Trophoblast cell (in vitro differentiated cells and primary cell): Measurements from ENCODE around the gene ZNF341.

ENCODE experiments used
- DNase-seq, 2 donors: peaks; one replicate each; pipeline ENCODE4 v3.0.0-alpha.2; 2016
- H2AFZ ChIP-seq: 2 replicates; pipeline ENCODE4 v1.6.1; 2013; ENCODE audit warnings: low read length, moderate library complexity, mild to moderate bottlenecking; ENCODE audit not compliant: insufficient read depth, poor library complexity
- H2AK5ac ChIP-seq: 2 replicates; pipeline ENCODE4 v1.6.1; 2013; ENCODE audit warnings: mild to moderate bottlenecking, low read length
- H2BK120ac ChIP-seq: 2 replicates; pipeline ENCODE4 v1.6.1; 2013; ENCODE audit warnings: low read length, mild to moderate bottlenecking, moderate library complexity; ENCODE audit not compliant: insufficient read depth, poor library complexity
- H2BK12ac ChIP-seq: 2 replicates; pipeline ENCODE4 v1.6.1; 2013; ENCODE audit warnings: mild to moderate bottlenecking, low read length, moderate library complexity
- H2BK5ac ChIP-seq: 2 replicates; pipeline ENCODE4 v1.6.1; 2013; ENCODE audit warnings: low read length, low read depth, moderate library complexity, mild to moderate bottlenecking; ENCODE audit not compliant: poor library complexity
- H3K14ac ChIP-seq: 2 replicates; pipeline ENCODE4 v1.6.1; 2013; ENCODE audit warnings: mild to moderate bottlenecking, low read length
- H3K18ac ChIP-seq: 2 replicates; pipeline ENCODE4 v1.6.1; 2013; ENCODE audit warnings: mild to moderate bottlenecking, low read length
- H3K23ac ChIP-seq: 2 replicates; pipeline ENCODE4 v1.6.1; 2013; ENCODE audit warnings: low read length
- H3K27ac ChIP-seq: 2 replicates; pipeline ENCODE4 v1.5.1; 2013; ENCODE audit warnings: low read depth, mild to moderate bottlenecking, inconsistent platforms, low read length, moderate library complexity
- H3K27me3 ChIP-seq: 2 replicates; pipeline ENCODE4 v1.6.1; 2013; ENCODE audit warnings: inconsistent platforms, mild to moderate bottlenecking, low read length, moderate library complexity; ENCODE audit not compliant: insufficient read depth
- H3K36me3 ChIP-seq, 2 experiments: 1 replicate in 1 of 2; 2 replicates in 1 of 2; pipeline ENCODE4 v1.6.1; 2013; ENCODE audit warnings: low read length in 2 of 2, mild to moderate bottlenecking in 2 of 2, moderate library complexity in 1 of 2; ENCODE audit not compliant: insufficient read depth in 2 of 2, control insufficient read depth in 1 of 2
- H3K4ac ChIP-seq: 2 replicates; pipeline ENCODE4 v1.6.1; 2013; ENCODE audit warnings: low read depth, mild to moderate bottlenecking, low read length, moderate library complexity
- H3K4me1 ChIP-seq, 2 experiments: 1 replicate in 1 of 2; 2 replicates in 1 of 2; pipeline ENCODE4 v1.6.1; 2013; ENCODE audit warnings: low read length in 2 of 2, mild to moderate bottlenecking in 2 of 2, moderate library complexity in 1 of 2; ENCODE audit not compliant: insufficient read depth in 2 of 2, control insufficient read depth in 1 of 2
- H3K4me2 ChIP-seq: 2 replicates; pipeline ENCODE4 v1.6.1; 2013; ENCODE audit warnings: inconsistent platforms, mild to moderate bottlenecking, low read length, moderate library complexity
- H3K4me3 ChIP-seq: 2 replicates; pipeline ENCODE4 v1.5.1; 2013; ENCODE audit warnings: mild to moderate bottlenecking, low read depth, low read length, inconsistent platforms
- H3K79me1 ChIP-seq: one replicate; pipeline ENCODE4 v1.6.1; 2013; ENCODE audit warnings: low read length
- H3K79me2 ChIP-seq: 2 replicates; pipeline ENCODE4 v1.6.1; 2013; ENCODE audit warnings: low read length, mild to moderate bottlenecking; ENCODE audit not compliant: control insufficient read depth, insufficient read depth, poor library complexity
- H3K9ac ChIP-seq: 2 replicates; pipeline ENCODE4 v1.6.1; 2013; ENCODE audit warnings: mild to moderate bottlenecking, low read length
- H3K9me3 ChIP-seq: 2 replicates; pipeline ENCODE4 v1.6.1; 2013; ENCODE audit warnings: low read depth, mild to moderate bottlenecking, control low read depth, inconsistent platforms, low read length; ENCODE audit not compliant: insufficient read depth
- H4K12ac ChIP-seq: 2 replicates; pipeline ENCODE4 v1.6.1; 2013; ENCODE audit warnings: low read depth, mild to moderate bottlenecking, low read length, moderate library complexity
- H4K8ac ChIP-seq: 2 replicates; pipeline ENCODE4 v1.6.1; 2013; ENCODE audit warnings: low read depth, mild to moderate bottlenecking, low read length, moderate library complexity
- H4K91ac ChIP-seq: one replicate; pipeline ENCODE4 v1.6.1; 2013; ENCODE audit warnings: low read depth, mild to moderate bottlenecking, low read length, moderate library complexity
- WGBS: extraction: QIAGEN DNeasy Blood & Tissue Kit; methylation state at CpG from one replicate; pipeline ENCODE4 v1.1.7; 2013; ENCODE audit warnings: missing lambda C conversion rate; ENCODE audit not compliant: insufficient read length, insufficient coverage; ENCODE audit errors: extremely low coverage; 5-methylcytosine and 5-hydroxymethylcytosine counted together

Gene ZNF341

GRCh38 chr20:33709905-33710541 is 21.8 kb upstream of the ZNF341 start:
- Histone ChIP-seq H3K4me3 (no peak overlapping the region), H3K79me2 (no peaks in the 10 kb centered on the region), H3K27me3 (no peaks in the 10 kb centered on the region), H3K9ac (no peak overlapping the region), H3K4ac (no peak overlapping the region), H3K4me1 (no peaks in the 10 kb centered on the region), H3K27ac (no peak overlapping the region), H2AK5ac (no peak overlapping the region), H2BK12ac (no peak overlapping the region), H3K4me2 (no peak overlapping the region), H3K18ac (no peak overlapping the region), H3K14ac (no peak overlapping the region), H4K12ac (no peak overlapping the region), H4K8ac (no peak overlapping the region), H2AFZ (no peak overlapping the region), H3K36me3 (no peaks in the 10 kb centered on the region), H4K91ac (no peak overlapping the region), H3K9me3 (no peaks in the 10 kb centered on the region), H2BK120ac (no peak overlapping the region), H2BK5ac (no peak overlapping the region), H3K23ac (no peak overlapping the region), H3K79me1 (no peaks in the 10 kb centered on the region)
- WGBS: 100% methylated on average over 8 of the region's 16 CpGs
- no peak for DNase-seq

- Histone ChIP-seq H3K36me3 (no peaks in the 10 kb centered on the region), H3K23ac (no peak overlapping the region), H4K91ac (no peak overlapping the region), H3K79me1 (no peaks in the 10 kb centered on the region), H4K8ac (no peak overlapping the region), H3K4me1 (no peaks in the 10 kb centered on the region), H3K9me3 (no peaks in the 10 kb centered on the region), H4K12ac (no peak overlapping the region), H3K27me3 (no peaks in the 10 kb centered on the region), H3K79me2 (no peaks in the 10 kb centered on the region), H3K27ac (no peak overlapping the region), H3K14ac (no peak overlapping the region), H3K4me3 (no peak overlapping the region), H2BK12ac (no peak overlapping the region), H3K18ac (no peak overlapping the region), H3K4me2 (no peak overlapping the region), H2AFZ (no peak overlapping the region), H2BK5ac (no peak overlapping the region), H2AK5ac (no peak overlapping the region), H3K9ac (no peak overlapping the region), H3K4ac (no peak overlapping the region), H2BK120ac (no peak overlapping the region)
- DNase-seq: no peak
- WGBS: no CpG with 5 or more reads among the region's 14 CpGs
Measured at GRCh38 chr20:33710681-33711445, 20.9 kb upstream of the ZNF341 start.

GRCh38 chr20:33711446-33711738 is 20.4 kb upstream of the ZNF341 start:
- Histone ChIP-seq H3K4ac (no peak overlapping the region), H3K4me2 (no peak overlapping the region), H2AK5ac (no peak overlapping the region), H3K14ac (no peak overlapping the region), H4K8ac (no peak overlapping the region), H3K4me3 (no peak overlapping the region), H3K18ac (no peak overlapping the region), H2BK12ac (no peak overlapping the region), H3K27ac (no peak overlapping the region), H3K79me1 (no peaks in the 10 kb centered on the region), H3K36me3 (no peaks in the 10 kb centered on the region), H3K23ac (no peak overlapping the region), H3K79me2 (no peaks in the 10 kb centered on the region), H4K91ac (no peak overlapping the region), H3K27me3 (no peaks in the 10 kb centered on the region), H2BK5ac (no peak overlapping the region), H3K9ac (no peak overlapping the region), H3K9me3 (no peaks in the 10 kb centered on the region), H2BK120ac (no peak overlapping the region), H2AFZ (no peak overlapping the region), H4K12ac (no peak overlapping the region), H3K4me1 (no peaks in the 10 kb centered on the region)
- no peak for DNase-seq
- no CpG with 5 or more reads among the region's 1 CpG for whole genome bisulfite sequencing

- H4K91ac ChIP-seq: no peak overlapping the region
- H3K4me3 ChIP-seq: no peak overlapping the region
- H3K4me1 ChIP-seq: no peaks in the 10 kb centered on the region
- H3K14ac ChIP-seq: no peak overlapping the region
- H3K27ac ChIP-seq: no peak overlapping the region
- no peak overlapping the region for H2BK12ac ChIP-seq
- DNase-seq: no peak
- H4K12ac ChIP-seq: no peak overlapping the region
- WGBS: no CpG with 5 or more reads among the region's 10 CpGs
- H3K9me3 ChIP-seq: no peaks in the 10 kb centered on the region
- H3K27me3 ChIP-seq: no peaks in the 10 kb centered on the region
- no peak overlapping the region for H3K9ac ChIP-seq
- no peak overlapping the region for H2AK5ac ChIP-seq
- H2BK120ac ChIP-seq: no peak overlapping the region
- no peak overlapping the region for H2BK5ac ChIP-seq
- H3K79me1 ChIP-seq: no peaks in the 10 kb centered on the region
- H3K79me2 ChIP-seq: no peaks in the 10 kb centered on the region
- no peak overlapping the region for H4K8ac ChIP-seq
- no peak overlapping the region for H3K18ac ChIP-seq
- H3K23ac ChIP-seq: no peak overlapping the region
- no peak overlapping the region for H2AFZ ChIP-seq
- no peak overlapping the region for H3K4me2 ChIP-seq
- H3K36me3 ChIP-seq: no peaks in the 10 kb centered on the region
- no peak overlapping the region for H3K4ac ChIP-seq
Measured at GRCh38 chr20:33713865-33714367, 17.9 kb upstream of the ZNF341 start.
